ENCODE data around the gene BNIPL.

DNA sequence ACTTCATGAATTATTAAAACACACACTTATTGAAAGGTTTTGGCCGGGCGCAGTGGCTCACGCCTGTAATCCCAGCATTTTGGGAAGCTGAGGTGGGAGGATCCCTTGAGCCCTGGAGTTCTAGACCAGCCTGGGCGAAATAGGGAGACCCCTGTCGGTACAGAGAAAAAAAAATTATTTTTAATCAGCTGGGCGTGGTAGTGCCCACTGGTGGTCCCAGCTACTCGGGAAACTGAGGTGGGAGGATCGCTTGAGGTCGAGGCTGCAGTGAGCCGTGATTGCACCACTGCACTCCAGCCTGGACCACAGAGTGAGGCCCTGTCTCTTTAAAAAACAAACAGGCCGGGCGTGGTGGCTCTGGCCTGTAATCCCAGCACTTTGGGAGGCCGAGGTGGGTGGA, 35.8 kb downstream of the BNIPL start:
- TF ChIP-seq POLR2A (IDR thresholded peaks at IDR 0.05; ENCODE audit: low read depth, low read length) = no peak
- no peak for TF ChIP-seq POLR2AphosphoS5 (IDR thresholded peaks at IDR 0.05; ENCODE audit: low read depth, low read length)
- no peak for TF ChIP-seq PAX5 (IDR thresholded peaks at IDR 0.05; ENCODE audit: insufficient read depth, low read length, severe bottlenecking)
- TF ChIP-seq SPI1 (IDR thresholded peaks at IDR 0.05; ENCODE audit: low read depth, low read length) = no peak

Measured in GM12891 (cell line).